T-cell (primary cell): Measurements from ENCODE around the gene TBC1D2. TPM values are rescaled to one million over a fixed set of nuclear protein-coding genes. Genes with fewer than 3 reads are reported as not detected.
A peak's percentile ranks its signal among the peaks of the same experiment; 100 is the strongest.

Experiments used
- ATAC-seq, 4 experiments: fragments of 200-7000 bp in 3 of 4; fragments of 150-1000 bp in 1 of 4; cut with Tn5 transposase; replicated peaks in 1 of 4; 1 replicate in 3 of 4; 2 replicates in 1 of 4; pipeline ENCODE4 v1.10.0; 2021; ENCODE audit warnings: moderate library complexity in 3 of 4, mild to moderate bottlenecking in 2 of 4, moderate number of reproducible peaks in 1 of 4
- CTCF ChIA-PET, 2 donors: fragments of 300-600 bp; sonication (Branson Sonifier 250); formaldehyde crosslinking; loops; one replicate each; lab custom pipeline; 2022; ENCODE audit warnings: antibody characterized with exemption in 2 of 2; lab: Charles Lee
- POLR2A ChIA-PET, 2 donors: fragments of 300-600 bp; sonication (Branson Sonifier 250); formaldehyde crosslinking; loops; one replicate each; lab custom pipeline; 2022; ENCODE audit warnings: antibody characterized with exemption in 2 of 2; lab: Charles Lee
- DNase-seq, 35 experiments: peaks; one replicate each; pipeline versions ENCODE4 v3.0.0 to v3.0.0-alpha.2; 2013 to 2023
- H3K27ac ChIP-seq: one replicate; pipeline ENCODE4 v1.5.1; 2013; ENCODE audit warnings: low read length
- H3K27me3 ChIP-seq, 2 experiments: replicated peaks in 1 of 2; 1 replicate in 1 of 2; 2 replicates in 1 of 2; pipeline versions ENCODE4 v1.6.1 to v1.7.0; 2013; ENCODE audit warnings: low read length in 1 of 2, mixed read lengths in 1 of 2; ENCODE audit not compliant: control insufficient read depth in 2 of 2, insufficient read depth in 2 of 2; ENCODE audit errors: extremely low read depth in 1 of 2
- H3K36me3 ChIP-seq, 2 donors: 1 replicate in 1 of 2; 2 replicates in 1 of 2; pipeline versions ENCODE4 v1.6.1 to v1.7.0; 2013; ENCODE audit warnings: low read length in 1 of 2; ENCODE audit not compliant: control insufficient read depth in 2 of 2, insufficient read depth in 1 of 2; ENCODE audit errors: extremely low read depth in 1 of 2
- H3K4me1 ChIP-seq, 2 experiments: 1 replicate in 1 of 2; 2 replicates in 1 of 2; pipeline versions ENCODE4 v1.6.1 to v1.7.0; 2013; ENCODE audit warnings: low read length in 2 of 2, mixed read lengths in 1 of 2; ENCODE audit not compliant: insufficient read depth in 2 of 2, control insufficient read depth in 1 of 2; ENCODE audit errors: extremely low read depth in 1 of 2
- H3K4me3 ChIP-seq, 2 donors: 1 replicate in 1 of 2; 2 replicates in 1 of 2; pipeline versions ENCODE4 v1.5.1 to v1.7.0; 2013; ENCODE audit warnings: mild to moderate bottlenecking in 2 of 2, low read length in 1 of 2, moderate library complexity in 1 of 2; ENCODE audit not compliant: control insufficient read depth in 1 of 2; ENCODE audit errors: extremely low read depth in 1 of 2
- H3K9me3 ChIP-seq: 2 replicates; pipeline ENCODE4 v1.7.0; 2013
- H3K27ac Mint-ChIP-seq, 2 donors: one replicate each; pipeline ENCODE4 v1.8.0; 2020 to 2021; ENCODE audit warnings: mild to moderate bottlenecking in 2 of 2, mixed read lengths in 2 of 2
- H3K27me3 Mint-ChIP-seq, 2 donors: one replicate each; pipeline ENCODE4 v1.8.0; 2021 to 2022; ENCODE audit warnings: mixed read lengths in 2 of 2
- H3K36me3 Mint-ChIP-seq: one replicate; pipeline ENCODE4 v1.8.0; 2021; ENCODE audit warnings: mixed read lengths
- H3K4me1 Mint-ChIP-seq, 3 donors: one replicate each; pipeline ENCODE4 v1.8.0; 2020 to 2022; ENCODE audit warnings: mixed read lengths in 3 of 3, mild to moderate bottlenecking in 1 of 3
- H3K4me3 Mint-ChIP-seq, 3 donors: one replicate each; pipeline ENCODE4 v1.8.0; 2020 to 2022; ENCODE audit warnings: mild to moderate bottlenecking in 3 of 3, mixed read lengths in 3 of 3, moderate library complexity in 3 of 3
- H3K9me3 Mint-ChIP-seq, 3 donors: one replicate each; pipeline ENCODE4 v1.8.0; 2020 to 2022; ENCODE audit warnings: mixed read lengths in 3 of 3
- WGBS: methylation state at CpG from one replicate; pipeline ENCODE4 v1.1.5; 2013; ENCODE audit warnings: missing lambda C conversion rate; ENCODE audit not compliant: insufficient coverage; 5-methylcytosine and 5-hydroxymethylcytosine counted together
- total RNA-seq, 35 experiments: library from RNA in 6 of 35; stranded (reverse) in 6 of 35; fragments of 120-200 nt in 1 of 35; gene quantifications; one replicate each; pipeline versions ENCODE4 v1.2.1 to v1.2.4 and lab custom pipeline; 2013 to 2026

TBC1D2 gene
- total RNA-seq, 5 donors from 2014 or later (not counting 1 experiment from before 2014, with no cell fraction given) = 4.5 to 10.7 (median 7.1) TPM

DNA sequence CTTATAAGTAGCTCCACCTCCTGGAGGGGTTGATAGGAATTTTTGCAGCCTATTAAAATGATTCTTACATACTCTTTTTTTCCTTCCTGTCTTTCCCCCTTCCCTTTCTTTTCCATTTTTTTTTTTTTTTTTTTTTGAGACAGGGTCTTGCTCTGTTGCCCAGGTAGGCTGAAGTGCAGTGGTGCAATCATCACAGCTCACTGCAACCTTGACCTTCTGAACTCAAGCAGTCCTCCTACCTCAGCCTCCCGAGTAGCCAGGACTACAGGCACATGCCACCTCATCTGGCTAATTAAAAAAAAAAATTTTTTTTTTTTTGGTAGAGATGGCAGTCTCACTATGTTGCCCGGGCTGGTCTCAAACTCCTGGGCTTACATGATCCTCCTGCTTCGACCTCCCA is 4.3 kb upstream of the TBC1D2 start:
- ATAC-seq (no peak), DNase-seq (no peak)
- Mint-ChIP-seq H3K4me1 (peaks cover 11 to 14% (median 13%) of the 10 kb centered on the region in 3 donors), H3K27ac (no peak overlapping the region), H3K9me3 (no peaks in the 10 kb centered on the region), H3K27me3 (no peaks in the 10 kb centered on the region), H3K4me3 (no peak overlapping the region), H3K36me3 (no peaks in the 10 kb centered on the region)
- no peak overlapping the region for H3K4me3 ChIP-seq
- peaks cover 1 to 13% of the 10 kb centered on the region in 2 experiments for H3K4me1 ChIP-seq
- no peaks in the 10 kb centered on the region for H3K36me3 ChIP-seq
- no CpG with 5 or more reads among the region's 3 CpGs for WGBS
- ChIA-PET POLR2A (interaction anchor here (0.7 to 0.9 kb wide), 2 partner anchors 21 to 214 kb away, joined by 4 to 5 read pairs; no protein-coding TSS in a partner anchor), CTCF (interaction anchor here (0.6 to 0.7 kb wide), 4 partner anchors 158 to 318 kb away, joined by 3 to 11 read pairs (median 5); no protein-coding TSS in a partner anchor)
- H3K27ac ChIP-seq = no peak overlapping the region
- no peaks in the 10 kb centered on the region for H3K27me3 ChIP-seq
- H3K9me3 ChIP-seq = no peaks in the 10 kb centered on the region

DNA sequence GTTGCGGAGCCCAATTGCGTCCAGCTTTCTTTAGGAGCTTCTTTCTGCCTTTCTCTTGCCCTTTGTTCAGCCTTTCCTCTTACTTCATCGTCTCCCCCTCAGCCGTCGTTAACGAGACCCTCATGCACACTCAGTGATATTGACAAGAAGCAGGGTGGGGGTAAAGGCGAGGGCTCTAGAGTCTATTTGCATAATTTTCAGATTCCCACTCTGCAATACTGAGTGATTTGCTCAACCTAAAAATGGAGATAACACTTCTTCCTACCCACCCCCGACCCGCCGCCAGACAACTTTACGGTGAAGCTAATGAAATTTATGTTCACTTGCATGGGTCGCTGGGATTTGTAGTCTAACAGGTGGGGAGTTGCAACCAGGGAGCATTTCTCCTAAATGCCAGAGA is 1.3 kb upstream of the TBC1D2 start:
- DNase-seq = peak in 34 of 35 experiments; percentile 9 to 63 (median 38)
- Histone ChIP-seq H3K27ac (peak overlapping the region; percentile 88), H3K9me3 (no peaks in the 10 kb centered on the region), H3K27me3 (no peaks in the 10 kb centered on the region), H3K4me1 (peaks cover 5 to 23% of the 10 kb centered on the region in 2 experiments), H3K4me3 (peak overlapping the region; percentile 93 to 97), H3K36me3 (no peaks in the 10 kb centered on the region)
- ChIA-PET POLR2A (interaction anchor here (0.6 to 1.7 kb wide), 8 partner anchors 140 to 965 kb away, joined by 3 to 8 read pairs (median 4); partner anchors contain the start of genes ALG2 (in 1 of the 2), NANS (in 1 of the 2), SEC61B (in 1 of the 2) and TSTD2 (in 1 of the 2)), CTCF (interaction anchor here (0.5 to 2.1 kb wide), 18 partner anchors 9 to 1845 kb away, joined by 3 to 11 read pairs (median 3); partner anchors contain the start of gene TRMO (in 1 of the 2))
- 0% methylated on average over 1 of the region's 12 CpGs for WGBS
- no peaks in the 10 kb centered on the region for H3K27me3 Mint-ChIP-seq
- no peaks in the 10 kb centered on the region for H3K36me3 Mint-ChIP-seq
- H3K27ac Mint-ChIP-seq = peak overlapping the region; percentile 97 to 99
- peak overlapping the region; percentile 88 to 95 (median 89) for H3K4me3 Mint-ChIP-seq
- peak in 1 of 4 experiments; percentile 10 for ATAC-seq
- no peaks in the 10 kb centered on the region for H3K9me3 Mint-ChIP-seq
- H3K4me1 Mint-ChIP-seq = peaks cover 33 to 36% (median 33%) of the 10 kb centered on the region in 3 donors

DNA sequence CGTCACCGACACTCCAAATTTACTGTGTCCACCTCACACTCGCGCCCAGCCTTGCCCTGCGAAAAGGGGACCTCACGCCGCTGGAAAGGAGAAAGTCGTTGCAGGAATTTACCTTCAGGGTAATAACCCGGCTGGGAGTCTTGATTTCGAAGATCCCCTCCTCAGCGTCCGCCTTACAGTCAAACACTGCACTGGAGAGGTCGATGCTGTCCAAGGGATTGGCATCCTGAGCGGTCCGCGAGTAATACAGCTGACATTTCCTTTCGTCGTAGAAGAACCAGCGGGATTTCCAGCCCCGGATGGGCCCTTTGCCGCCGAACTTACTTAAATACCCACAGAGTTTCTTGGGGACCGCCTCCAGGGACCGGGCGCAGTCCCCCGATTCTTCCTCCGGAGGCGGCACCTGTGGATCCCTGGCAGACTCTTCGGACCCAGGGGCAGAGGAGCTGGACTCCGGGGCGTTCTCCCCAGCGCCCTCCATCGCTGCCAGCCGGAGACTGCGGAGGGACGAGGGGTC is 330 bp downstream of the TBC1D2 start:
- no peaks in the 10 kb centered on the region for H3K9me3 Mint-ChIP-seq
- peak in 8 of 35 experiments; percentile 10 to 34 (median 18) for DNase-seq
- H3K4me1 Mint-ChIP-seq = peaks cover 35 to 39% (median 37%) of the 10 kb centered on the region in 3 donors
- H3K36me3 Mint-ChIP-seq = peaks cover 4% of the 10 kb centered on the region
- POLR2A ChIA-PET = interaction anchor here in 1 of 2 donors (0.5 to 1.7 kb wide), 4 partner anchors 137 to 471 kb away, joined by 3 to 5 read pairs (median 4); no protein-coding TSS in a partner anchor
- peak overlapping the region; percentile 88 to 95 (median 89) for H3K4me3 Mint-ChIP-seq
- no peaks in the 10 kb centered on the region for H3K27me3 Mint-ChIP-seq
- Histone ChIP-seq H3K36me3 (peaks cover 0 to 2% of the 10 kb centered on the region in 2 donors), H3K27me3 (no peaks in the 10 kb centered on the region), H3K4me3 (peak overlapping the region; percentile 93 to 97), H3K27ac (peak overlapping the region; percentile 57), H3K9me3 (no peaks in the 10 kb centered on the region), H3K4me1 (peaks cover 5 to 23% of the 10 kb centered on the region in 2 experiments)
- ATAC-seq = peak in 2 of 4 experiments; percentile 24 to 27
- WGBS = 3% methylated on average over 31 of the region's 36 CpGs
- peak overlapping the region; percentile 49 to 97 for H3K27ac Mint-ChIP-seq
- CTCF ChIA-PET = interaction anchor here in 1 of 2 donors (0.8 to 2.1 kb wide), 7 partner anchors 9 to 353 kb away, joined by 3 to 11 read pairs (median 3); partner anchors contain the start of gene TRMO

DNA sequence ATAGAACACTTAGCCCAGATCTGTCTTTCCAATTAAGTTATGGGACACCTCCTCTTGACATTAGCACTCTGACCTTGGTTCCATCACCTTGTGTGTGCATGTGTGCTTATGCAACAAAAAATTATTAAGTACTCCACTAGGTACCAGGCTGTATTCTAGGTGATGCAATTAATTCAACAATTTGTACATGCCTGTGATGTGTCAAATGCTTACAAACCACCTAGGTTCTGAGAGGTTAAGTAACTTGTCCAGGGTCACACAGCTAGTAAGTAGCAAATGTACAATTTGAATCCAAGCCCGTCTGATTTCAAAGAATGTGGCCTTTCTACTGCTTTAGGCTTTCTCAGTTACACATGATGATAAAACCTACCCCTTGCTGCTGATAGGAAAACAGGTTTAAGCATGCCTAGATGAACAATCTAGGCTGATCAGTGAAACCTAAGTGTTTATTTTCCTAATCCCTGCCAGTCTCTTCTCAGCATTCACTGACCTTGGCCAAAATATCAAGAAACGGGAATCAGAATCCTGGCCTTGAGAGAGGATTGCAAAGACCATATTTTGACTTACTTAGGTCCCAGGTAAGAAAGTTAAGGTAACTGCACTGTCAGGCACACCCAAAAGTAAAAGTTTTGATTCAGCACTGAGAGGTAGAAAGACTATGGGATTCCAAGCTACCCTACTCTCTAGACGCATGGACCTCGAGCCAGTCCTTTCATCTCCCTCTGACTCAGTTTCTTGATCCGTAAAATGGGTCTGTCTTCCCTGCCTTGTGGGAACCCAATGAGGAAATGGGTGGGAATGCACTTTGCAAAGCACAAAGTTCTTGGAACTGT is 1.0 kb downstream of the TBC1D2 start:
- WGBS = 67% methylated on average over 3 of the region's 5 CpGs
- Mint-ChIP-seq H3K4me3 (peak overlapping the region; percentile 88 to 95 (median 89)), H3K27me3 (no peaks in the 10 kb centered on the region), H3K4me1 (peaks cover 39 to 42% (median 42%) of the 10 kb centered on the region in 3 donors), H3K36me3 (peaks cover 9% of the 10 kb centered on the region), H3K27ac (peak overlapping the region; percentile 39 to 49), H3K9me3 (no peaks in the 10 kb centered on the region)
- ChIA-PET CTCF (interaction anchor here (0.6 to 1.5 kb wide), 2 partner anchors 272 to 353 kb away, joined by 3 to 4 read pairs; no protein-coding TSS in a partner anchor), POLR2A (no interaction called here)
- no peaks in the 10 kb centered on the region for H3K27me3 ChIP-seq
- no peak overlapping the region for H3K27ac ChIP-seq
- no peaks in the 10 kb centered on the region for H3K9me3 ChIP-seq
- peaks cover 0 to 2% of the 10 kb centered on the region in 2 donors for H3K36me3 ChIP-seq
- DNase-seq = no peak
- peaks cover 5 to 23% of the 10 kb centered on the region in 2 experiments for H3K4me1 ChIP-seq
- ATAC-seq = no peak
- H3K4me3 ChIP-seq = peak overlapping the region; percentile 93 to 97

DNA sequence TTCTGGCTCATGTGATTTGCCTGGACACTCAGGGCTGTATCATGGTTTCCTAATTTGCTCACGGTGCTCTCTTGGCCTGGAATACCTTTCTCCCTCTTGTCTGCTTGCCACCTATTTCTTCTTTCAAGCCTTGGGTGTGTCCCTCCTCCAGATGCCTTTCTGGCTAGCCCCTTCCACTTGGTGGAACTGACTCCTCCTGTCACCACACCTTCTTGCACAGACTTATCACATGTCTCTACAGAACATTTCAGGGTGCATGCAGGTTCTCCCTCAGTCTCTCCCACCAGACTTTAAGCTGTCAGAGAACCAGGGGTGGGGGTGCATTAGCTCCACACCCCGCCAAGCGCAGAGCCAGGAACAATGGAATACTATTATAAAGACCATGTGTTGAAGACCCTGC is 1.9 kb downstream of the TBC1D2 start:
- 89% methylated on average over 1 of the region's 3 CpGs for WGBS
- ATAC-seq = no peak
- no peak overlapping the region for H3K27ac ChIP-seq
- H3K9me3 Mint-ChIP-seq = no peaks in the 10 kb centered on the region
- H3K27me3 Mint-ChIP-seq = no peaks in the 10 kb centered on the region
- H3K27me3 ChIP-seq = no peaks in the 10 kb centered on the region
- H3K4me3 ChIP-seq = no peak overlapping the region
- H3K36me3 ChIP-seq = peaks cover 0 to 2% of the 10 kb centered on the region in 2 donors
- ChIA-PET CTCF (interaction anchor here in 1 of 2 donors (0.6 kb wide), 2 partner anchors 271 to 353 kb away, joined by 4 read pairs; no protein-coding TSS in a partner anchor), POLR2A (no interaction called here)
- no peak overlapping the region for H3K27ac Mint-ChIP-seq
- H3K4me1 Mint-ChIP-seq = peaks cover 45 to 51% (median 49%) of the 10 kb centered on the region in 3 donors
- peaks cover 16% of the 10 kb centered on the region for H3K36me3 Mint-ChIP-seq
- peak overlapping the region in 1 of 3 donors; percentile 95 for H3K4me3 Mint-ChIP-seq
- peaks cover 10 to 32% of the 10 kb centered on the region in 2 experiments for H3K4me1 ChIP-seq
- no peaks in the 10 kb centered on the region for H3K9me3 ChIP-seq
- DNase-seq = no peak

DNA sequence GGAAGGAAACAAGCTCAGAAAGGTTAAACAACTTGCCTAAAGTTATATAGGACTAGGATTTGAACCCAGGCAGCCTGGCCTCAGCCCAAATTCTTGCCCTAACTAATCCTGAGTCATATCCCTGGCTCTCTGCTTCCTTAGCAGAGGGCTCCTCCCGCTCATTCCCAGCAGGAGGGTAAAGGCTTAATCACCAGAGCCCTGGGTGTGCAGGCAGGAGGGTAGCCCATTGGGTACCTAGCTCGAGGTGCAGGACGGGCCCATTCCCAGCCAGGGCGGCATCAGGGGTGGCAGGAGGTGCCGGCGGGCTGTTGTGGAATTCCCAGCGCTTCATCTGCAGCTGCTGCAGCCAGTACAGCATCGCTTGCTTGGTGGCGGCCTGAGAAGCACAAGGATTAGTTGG is 3.9 kb downstream of the TBC1D2 start:
- ATAC-seq = no peak

More for the DNA sequence above, 3.9 kb downstream of the TBC1D2 start:
- Histone ChIP-seq H3K36me3 (peaks cover 0 to 2% of the 10 kb centered on the region in 2 donors), H3K4me3 (no peak overlapping the region), H3K9me3 (no peaks in the 10 kb centered on the region), H3K27me3 (no peaks in the 10 kb centered on the region), H3K4me1 (peaks cover 12 to 35% of the 10 kb centered on the region in 2 experiments), H3K27ac (no peak overlapping the region)
- no peaks in the 10 kb centered on the region for H3K9me3 Mint-ChIP-seq
- CTCF ChIA-PET = no interaction called here
- POLR2A ChIA-PET = no interaction called here
- peaks cover 39 to 55% (median 47%) of the 10 kb centered on the region in 3 donors for H3K4me1 Mint-ChIP-seq
- H3K4me3 Mint-ChIP-seq = no peak overlapping the region
- 91% methylated on average over 8 of the region's 9 CpGs for WGBS
- peak overlapping the region in 1 of 2 donors; percentile 39 for H3K27ac Mint-ChIP-seq
- no peak for DNase-seq
- H3K36me3 Mint-ChIP-seq = peaks cover 16% of the 10 kb centered on the region
- H3K27me3 Mint-ChIP-seq = no peaks in the 10 kb centered on the region
